ENCODE measurements around the gene PCAT6. TPM values are rescaled to one million over a fixed set of nuclear protein-coding genes. Genes with fewer than 3 reads are reported as not detected.

The PCAT6 gene
- total RNA-seq, 4 donors from 2014 or later = 0.57 to 1.2 (median 1.1) TPM

DNA sequence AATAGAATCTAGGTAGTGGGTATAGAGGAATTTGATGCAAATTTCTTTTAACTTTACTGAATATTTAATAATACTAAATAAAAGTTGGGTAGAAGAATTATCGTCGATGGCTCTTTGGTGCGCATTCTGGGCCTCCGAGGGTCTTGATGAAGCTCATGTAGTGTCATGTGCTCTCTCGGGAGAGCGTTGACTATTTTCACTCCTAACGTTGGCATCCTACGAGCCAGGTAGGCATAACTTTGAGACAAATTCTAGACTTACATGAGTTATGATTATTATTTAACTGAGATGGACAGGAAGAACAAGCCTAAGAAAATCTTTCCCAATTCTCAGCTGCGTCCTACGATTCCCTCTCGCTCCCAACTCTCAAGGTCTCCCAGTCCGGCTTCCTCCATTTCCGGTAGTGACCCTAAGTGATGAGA is 550 bp upstream of the PCAT6 start:
- Histone ChIP-seq H3K36me3 (no peaks in the 10 kb centered on the region), H3K4me1 (peaks cover 16 to 78% (median 27%) of the 10 kb centered on the region in 3 donors), H3K4me3 (peak overlapping the region; percentile 47 to 90 (median 72)), H3K27me3 (no peaks in the 10 kb centered on the region), H3K27ac (peak overlapping the region; percentile 78 to 92 (median 91)), H3K9me3 (no peaks in the 10 kb centered on the region)
- 5 to 11% methylated on average over 13 of the region's 13 CpGs for WGBS, 2 donors
- no peak for DNase-seq
- intact Hi-C loops (cut with DNase I) = no loop called here
- TF ChIP-seq POLR2A (IDR thresholded peaks at IDR 0.05) = no peak
- TF ChIP-seq, protein P1, sequence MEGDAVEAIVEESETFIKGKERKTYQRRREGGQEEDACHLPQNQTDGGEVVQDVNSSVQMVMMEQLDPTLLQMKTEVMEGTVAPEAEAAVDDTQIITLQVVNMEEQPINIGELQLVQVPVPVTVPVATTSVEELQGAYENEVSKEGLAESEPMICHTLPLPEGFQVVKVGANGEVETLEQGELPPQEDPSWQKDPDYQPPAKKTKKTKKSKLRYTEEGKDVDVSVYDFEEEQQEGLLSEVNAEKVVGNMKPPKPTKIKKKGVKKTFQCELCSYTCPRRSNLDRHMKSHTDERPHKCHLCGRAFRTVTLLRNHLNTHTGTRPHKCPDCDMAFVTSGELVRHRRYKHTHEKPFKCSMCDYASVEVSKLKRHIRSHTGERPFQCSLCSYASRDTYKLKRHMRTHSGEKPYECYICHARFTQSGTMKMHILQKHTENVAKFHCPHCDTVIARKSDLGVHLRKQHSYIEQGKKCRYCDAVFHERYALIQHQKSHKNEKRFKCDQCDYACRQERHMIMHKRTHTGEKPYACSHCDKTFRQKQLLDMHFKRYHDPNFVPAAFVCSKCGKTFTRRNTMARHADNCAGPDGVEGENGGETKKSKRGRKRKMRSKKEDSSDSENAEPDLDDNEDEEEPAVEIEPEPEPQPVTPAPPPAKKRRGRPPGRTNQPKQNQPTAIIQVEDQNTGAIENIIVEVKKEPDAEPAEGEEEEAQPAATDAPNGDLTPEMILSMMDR (IDR thresholded peaks at IDR 0.05) = no peak

- H3K27ac ChIP-seq = peak overlapping the region; percentile 78 to 92 (median 91)
- no peak for TF ChIP-seq POLR2A (IDR thresholded peaks at IDR 0.05)
- TF ChIP-seq, protein P1 (IDR thresholded peaks at IDR 0.05) = no peak
- WGBS, 2 donors = 6 to 8% methylated on average over 25 to 39 of the region's 43 CpGs
- H3K4me1 ChIP-seq = peaks cover 16 to 68% (median 19%) of the 10 kb centered on the region in 3 donors
- no peaks in the 10 kb centered on the region for H3K36me3 ChIP-seq
- H3K4me3 ChIP-seq = peak overlapping the region; percentile 47 to 90 (median 72)
- no peaks in the 10 kb centered on the region for H3K9me3 ChIP-seq
- H3K27me3 ChIP-seq = no peaks in the 10 kb centered on the region
- intact Hi-C loops (cut with DNase I) = no loop called here
- DNase-seq = no peak
Measured at GRCh38 chr1:202811296-202812175, 782 bp downstream of the PCAT6 start.

- Histone ChIP-seq H3K4me3 (peak overlapping the region in 3 of 4 donors; percentile 69 to 90 (median 75)), H3K4me1 (peaks cover 16 to 61% (median 19%) of the 10 kb centered on the region in 3 donors), H3K27me3 (no peaks in the 10 kb centered on the region), H3K36me3 (no peaks in the 10 kb centered on the region), H3K27ac (peak overlapping the region; percentile 32 to 91 (median 84)), H3K9me3 (no peaks in the 10 kb centered on the region)
- no peak for DNase-seq
- WGBS, 2 donors = 60 to 88% methylated on average over 5 of the region's 9 CpGs
- intact Hi-C loops (cut with DNase I) = no loop called here
- TF ChIP-seq, protein P1 (IDR thresholded peaks at IDR 0.05) = no peak
- no peak for TF ChIP-seq POLR2A (IDR thresholded peaks at IDR 0.05)
Measured at GRCh38 chr1:202812176-202813026, 1.6 kb downstream of the PCAT6 start.

- intact Hi-C loops (cut with DNase I) = no loop called here
- no peak for DNase-seq
- WGBS, 2 donors = 52 to 76% methylated on average over 10 of the region's 10 CpGs
Measured at GRCh38 chr1:202815120-202815519, 4.4 kb downstream of the PCAT6 start.

More at GRCh38 chr1:202815120-202815519, 4.4 kb downstream of the PCAT6 start:
- TF ChIP-seq, protein P1 (IDR thresholded peaks at IDR 0.05) = no peak
- TF ChIP-seq POLR2A (IDR thresholded peaks at IDR 0.05) = no peak
- Histone ChIP-seq H3K36me3 (no peaks in the 10 kb centered on the region), H3K4me1 (peaks cover 15 to 44% (median 16%) of the 10 kb centered on the region in 3 donors), H3K27me3 (no peaks in the 10 kb centered on the region), H3K9me3 (no peaks in the 10 kb centered on the region), H3K27ac (no peak overlapping the region), H3K4me3 (no peak overlapping the region)
